NCI-H345 treated with DMSO at 0.1 percent for 48 hours (cell line): ENCODE data around the gene IDH3B.

Source experiments
- DNase-seq: peaks from one replicate; lab custom pipeline; 2025; ENCODE audit not compliant: unreplicated experiment; lab: John Stamatoyannopoulos, UW

IDH3B gene

DNA sequence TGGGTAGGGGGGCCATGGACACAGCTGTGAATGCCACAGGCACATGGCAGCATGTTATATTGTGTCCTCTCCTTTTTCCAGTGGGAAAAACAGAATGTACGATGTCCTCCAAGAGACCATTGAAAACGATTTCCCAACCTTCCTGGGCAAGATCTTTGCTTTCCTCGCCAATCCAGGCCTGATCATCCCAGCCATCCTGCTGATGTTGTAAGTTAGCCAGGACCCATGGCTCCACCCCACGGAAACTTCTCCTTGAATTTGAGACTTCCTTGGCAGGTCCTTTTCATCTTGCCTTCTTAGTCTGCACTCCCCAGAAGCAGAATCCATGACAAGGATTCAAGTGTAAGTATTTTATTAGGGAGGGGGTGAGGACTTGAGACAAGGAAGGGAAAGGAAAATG is 39.8 kb downstream of the IDH3B start:
- no peak for DNase-seq

GRCh38 chr20:2619961-2620595 is 43.9 kb downstream of the IDH3B start:
- no peak for DNase-seq

DNA sequence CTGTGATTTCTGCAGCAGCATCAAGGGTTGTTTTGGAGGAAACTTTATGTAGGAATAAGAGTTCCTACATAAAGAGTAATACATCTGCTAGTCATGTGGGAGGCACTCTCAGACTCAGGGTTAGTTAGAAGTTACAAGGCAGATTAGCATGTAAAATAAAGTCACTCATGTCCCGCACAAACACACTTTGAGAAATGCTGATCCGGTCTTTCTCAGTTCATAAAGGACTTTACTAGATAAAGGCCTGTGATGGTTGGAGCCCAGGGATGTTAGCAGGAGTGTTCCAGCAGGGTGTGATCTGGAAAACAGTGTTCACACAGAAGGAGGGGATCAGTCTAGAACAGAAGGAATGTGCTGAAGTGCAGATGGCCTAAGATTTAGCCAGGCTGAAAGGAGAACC is 44.7 kb downstream of the IDH3B start:
- no peak for DNase-seq

- DNase-seq = no peak
Observed at GRCh38 chr20:2618815-2619214, 45.2 kb downstream of the IDH3B start.

DNA sequence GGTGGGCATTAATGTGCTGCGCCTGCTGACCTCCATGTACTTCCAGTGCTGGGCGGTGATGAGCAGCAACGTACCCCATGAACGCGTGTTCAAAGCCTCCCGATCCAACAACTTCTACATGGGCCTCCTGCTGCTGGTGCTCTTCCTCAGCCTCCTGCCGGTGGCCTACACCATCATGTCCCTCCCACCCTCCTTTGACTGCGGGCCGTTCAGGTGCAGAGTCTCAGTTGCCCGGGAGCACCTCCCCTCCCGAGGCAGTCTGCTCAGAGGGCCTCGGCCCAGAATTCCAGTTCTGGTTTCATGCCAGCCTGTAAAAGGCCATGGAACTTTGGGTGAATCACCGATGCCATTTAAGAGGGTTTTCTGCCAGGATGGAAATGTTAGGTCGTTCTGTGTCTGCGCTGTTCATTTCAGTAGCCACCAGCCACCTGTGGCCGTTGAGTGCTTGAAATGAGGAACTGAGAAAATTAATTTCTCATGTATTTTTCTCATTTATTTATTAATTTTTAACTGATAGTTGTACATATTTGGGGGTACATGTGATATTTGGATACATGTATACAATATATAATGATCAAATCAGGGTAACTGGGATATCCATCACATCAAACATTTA is 46.8 kb downstream of the IDH3B start:
- no peak for DNase-seq

DNA sequence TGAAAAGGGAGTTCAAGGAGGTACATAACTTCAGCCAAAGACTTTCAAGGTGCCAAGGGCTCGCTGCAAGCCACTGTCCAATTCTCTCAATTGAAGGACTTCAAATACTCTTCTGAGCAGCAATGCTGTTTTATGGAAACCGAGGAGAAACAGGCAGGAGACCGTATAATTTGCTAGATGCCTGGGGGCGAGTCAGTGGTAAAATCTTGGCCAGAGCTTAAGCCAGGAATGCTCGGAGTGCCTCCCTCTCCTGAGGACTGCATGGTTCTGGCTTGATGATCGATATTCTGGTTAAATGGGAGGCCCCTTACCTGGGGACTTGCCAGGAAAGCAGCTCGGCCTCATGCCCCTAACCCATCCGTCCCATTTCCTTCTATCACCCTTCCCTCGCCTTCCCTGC is 47.4 kb downstream of the IDH3B start:
- DNase-seq = no peak

- no peak for DNase-seq
Observed at GRCh38 chr20:2612073-2612472, 51.9 kb downstream of the IDH3B start.

DNA sequence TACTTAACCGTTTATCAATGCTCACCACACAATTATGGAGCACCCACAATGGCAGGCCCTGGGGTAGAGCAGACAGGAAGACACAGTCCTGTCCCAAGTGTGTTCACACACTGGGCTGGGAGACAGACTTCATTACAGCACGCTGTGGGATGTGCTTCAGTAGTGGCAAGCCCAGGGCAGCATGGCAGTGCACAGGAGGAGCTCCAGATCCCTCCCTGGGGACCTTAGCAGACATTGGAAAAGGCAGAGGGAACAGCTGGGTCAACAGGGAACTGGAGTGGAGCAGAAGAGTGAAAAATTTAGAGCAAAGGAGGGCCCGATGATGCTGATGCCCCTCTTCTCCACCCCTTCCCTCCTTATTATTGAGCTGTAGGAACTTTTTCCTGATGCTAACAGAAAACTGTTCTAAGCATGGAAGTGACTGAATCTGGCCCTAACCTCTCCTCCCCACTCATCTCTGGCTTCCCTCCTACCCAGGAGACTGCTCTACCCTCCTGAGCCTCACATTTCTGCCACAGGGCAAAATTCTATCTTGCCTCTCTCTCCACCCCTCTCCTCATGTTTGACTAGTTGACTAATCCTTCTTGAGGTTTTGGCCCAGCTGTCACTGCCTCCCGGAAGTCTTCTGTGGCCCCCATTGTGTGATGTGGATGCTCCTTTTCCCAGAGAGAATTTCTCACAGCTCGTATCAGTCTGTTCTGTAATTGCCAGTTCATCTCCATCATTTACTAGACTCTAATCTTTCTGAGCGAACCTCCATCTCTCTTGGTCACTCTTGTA is 52.9 kb downstream of the IDH3B start:
- DNase-seq = no peak

DNA sequence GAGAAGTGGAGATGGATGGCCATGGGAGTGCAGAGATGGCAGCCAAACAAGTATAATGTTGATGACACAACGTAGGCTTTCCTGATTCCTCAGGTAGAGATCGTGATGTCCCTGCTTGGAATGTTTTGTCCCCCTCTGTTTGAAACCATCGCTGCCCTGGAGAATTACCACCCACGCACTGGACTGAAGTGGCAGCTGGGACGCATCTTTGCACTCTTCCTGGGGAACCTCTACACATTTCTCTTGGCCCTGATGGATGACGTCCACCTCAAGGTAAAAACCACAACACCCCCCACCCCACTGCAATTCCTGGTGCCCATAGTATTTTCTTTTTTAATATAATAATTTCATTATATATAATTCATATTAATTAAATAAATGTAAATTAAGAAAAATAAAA is 53.7 kb downstream of the IDH3B start:
- no peak for DNase-seq
